Colonic mucosa (tissue), 4 donors: Measurements from ENCODE around the gene KCTD6. TPM values are rescaled to one million over a fixed set of nuclear protein-coding genes. Genes with fewer than 3 reads are reported as not detected.
A peak's percentile ranks its signal among the peaks of the same experiment; 100 is the strongest.

ENCODE experiments used
- DNase-seq: peaks from one replicate; pipeline ENCODE4 v3.0.0-alpha.2; 2020
- H3K27ac ChIP-seq: fragments of 200-600 bp; one replicate; pipeline ENCODE4 v1.8.0; 2021
- H3K27me3 ChIP-seq: fragments of 200-600 bp; one replicate; pipeline ENCODE4 v1.8.0; 2021
- H3K36me3 ChIP-seq: fragments of 200-600 bp; one replicate; pipeline ENCODE4 v1.8.0; 2021
- H3K4me1 ChIP-seq: fragments of 200-600 bp; one replicate; pipeline ENCODE4 v1.8.0; 2021; ENCODE audit warnings: mild to moderate bottlenecking
- H3K4me3 ChIP-seq: fragments of 200-600 bp; one replicate; pipeline ENCODE4 v1.8.0; 2021
- H3K9ac ChIP-seq, 2 donors: one replicate each; pipeline ENCODE4 v1.7.0; 2013; ENCODE audit warnings: control low read depth in 2 of 2, low read depth in 2 of 2, low read length in 2 of 2
- H3K9me3 ChIP-seq: fragments of 200-600 bp; one replicate; pipeline ENCODE4 v1.8.0; 2021
- intact Hi-C: fragments of 100-400 bp; cut with DNase I; formaldehyde crosslinking; loops from one replicate; pipeline ENCODE4 v1.14.1; 2022
- total RNA-seq, 2 donors: library from RNA; stranded (reverse); fragmentation: NEBNext Ultra II Directional in 1 of 2; extraction: Animal tissue kit (Norgen Biotek cat#: 25700) in 1 of 2; gene quantifications; one replicate each; pipeline ENCODE4 v1.2.1, GENCODE V29; 2021
- TF ChIP-seq, protein P1 (sequence below): fragments of 200-600 bp; IDR thresholded peaks from one replicate; pipeline ENCODE4 v1.8.0; 2022; ENCODE audit warnings: antibody characterized with exemption, mild to moderate bottlenecking
- donor health status: healthy.
- donor health status: DM: no; HTN: no; CAD: no.
- donor health status: DM: no; HTN: no; CAD: no.

Gene KCTD6
- total RNA-seq, 2 donors from 2014 or later: 8.1 to 10.2 TPM

DNA sequence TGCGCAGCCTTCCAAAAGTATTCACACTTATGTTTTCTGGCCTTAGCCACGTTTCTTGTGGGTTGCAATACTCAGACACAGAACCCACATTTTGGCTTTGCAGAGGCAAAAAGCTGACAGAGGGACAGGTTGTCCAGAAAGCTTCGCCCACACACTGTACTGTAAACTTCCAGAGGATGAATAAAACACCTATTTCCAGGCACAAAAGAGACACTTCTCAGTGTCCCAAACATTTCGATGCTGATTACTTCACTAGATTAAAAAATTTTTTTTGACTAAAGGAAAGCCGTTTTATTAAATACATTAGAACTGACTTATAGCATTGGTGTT lies 28.0 kb upstream of the KCTD6 start:
- H3K9ac ChIP-seq: no peak overlapping the region
- DNase-seq: no peak
- no peak overlapping the region for H3K27ac ChIP-seq
- no peaks in the 10 kb centered on the region for H3K27me3 ChIP-seq
- H3K4me1 ChIP-seq: no peaks in the 10 kb centered on the region
- TF ChIP-seq, protein P1, sequence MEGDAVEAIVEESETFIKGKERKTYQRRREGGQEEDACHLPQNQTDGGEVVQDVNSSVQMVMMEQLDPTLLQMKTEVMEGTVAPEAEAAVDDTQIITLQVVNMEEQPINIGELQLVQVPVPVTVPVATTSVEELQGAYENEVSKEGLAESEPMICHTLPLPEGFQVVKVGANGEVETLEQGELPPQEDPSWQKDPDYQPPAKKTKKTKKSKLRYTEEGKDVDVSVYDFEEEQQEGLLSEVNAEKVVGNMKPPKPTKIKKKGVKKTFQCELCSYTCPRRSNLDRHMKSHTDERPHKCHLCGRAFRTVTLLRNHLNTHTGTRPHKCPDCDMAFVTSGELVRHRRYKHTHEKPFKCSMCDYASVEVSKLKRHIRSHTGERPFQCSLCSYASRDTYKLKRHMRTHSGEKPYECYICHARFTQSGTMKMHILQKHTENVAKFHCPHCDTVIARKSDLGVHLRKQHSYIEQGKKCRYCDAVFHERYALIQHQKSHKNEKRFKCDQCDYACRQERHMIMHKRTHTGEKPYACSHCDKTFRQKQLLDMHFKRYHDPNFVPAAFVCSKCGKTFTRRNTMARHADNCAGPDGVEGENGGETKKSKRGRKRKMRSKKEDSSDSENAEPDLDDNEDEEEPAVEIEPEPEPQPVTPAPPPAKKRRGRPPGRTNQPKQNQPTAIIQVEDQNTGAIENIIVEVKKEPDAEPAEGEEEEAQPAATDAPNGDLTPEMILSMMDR: peak; percentile 7
- H3K9me3 ChIP-seq: no peaks in the 10 kb centered on the region
- H3K36me3 ChIP-seq: no peaks in the 10 kb centered on the region
- peak overlapping the region; percentile 1 for H3K4me3 ChIP-seq
- intact Hi-C loops: loop anchor here (5.0 kb wide), 1 partner anchor 68 kb away; no protein-coding TSS in a partner anchor

DNA sequence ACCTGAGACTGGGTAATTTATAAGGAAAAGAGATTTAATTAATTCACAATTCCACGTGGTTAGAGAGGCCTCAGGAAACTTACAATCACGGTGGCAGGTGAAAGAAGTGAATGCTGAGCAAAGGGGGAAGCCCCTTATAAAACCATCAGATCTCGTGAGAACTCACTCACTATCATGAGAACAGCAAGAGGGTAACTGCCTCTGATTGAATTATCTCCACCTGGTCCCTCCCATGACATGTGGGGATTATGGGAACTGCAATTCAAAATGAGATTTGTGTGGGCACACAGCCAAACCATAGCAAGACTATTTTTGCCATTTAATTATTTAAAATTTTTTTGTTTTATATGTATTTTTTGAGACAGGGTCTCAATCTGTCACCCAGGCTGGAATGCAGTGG lies 27.0 kb upstream of the KCTD6 start:
- no peak for DNase-seq
- Histone ChIP-seq H3K4me3 (no peak overlapping the region), H3K27ac (no peak overlapping the region), H3K36me3 (no peaks in the 10 kb centered on the region), H3K9ac (no peak overlapping the region), H3K27me3 (no peaks in the 10 kb centered on the region), H3K4me1 (no peaks in the 10 kb centered on the region), H3K9me3 (no peaks in the 10 kb centered on the region)
- intact Hi-C loops: loop anchor here (5.0 kb wide), 1 partner anchor 67 kb away; no protein-coding TSS in a partner anchor
- TF ChIP-seq, protein P1: no peak

DNA sequence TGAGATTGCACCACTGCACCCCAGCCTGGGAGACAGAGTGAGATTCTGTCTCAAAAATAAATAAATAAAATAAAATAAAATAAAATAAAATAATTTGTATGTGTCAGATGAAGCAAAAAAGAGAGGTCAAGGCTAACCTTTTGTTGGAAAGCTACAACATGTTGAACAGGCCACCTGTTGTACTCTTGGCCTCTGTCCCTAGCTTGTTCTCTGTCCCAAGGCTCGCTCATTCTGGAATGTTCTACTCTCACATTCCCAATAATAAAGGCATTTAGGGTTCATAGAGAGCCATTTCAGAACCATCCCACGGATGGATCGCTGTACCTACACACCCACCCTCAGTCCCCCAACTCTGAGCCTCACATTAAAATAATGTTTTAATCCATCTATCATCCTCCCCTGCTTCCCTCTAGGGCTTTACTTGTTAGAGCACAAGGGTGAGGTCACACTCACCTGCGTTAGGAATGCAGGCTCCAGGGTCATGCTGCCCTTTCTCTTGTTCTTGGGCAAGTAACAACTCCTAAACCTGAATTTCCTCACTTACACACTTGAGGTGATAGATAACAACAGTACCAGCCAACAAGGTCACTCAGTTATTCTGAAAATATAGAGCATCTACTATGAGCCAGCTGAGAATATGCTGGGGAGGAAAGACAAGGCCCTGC lies 24.9 kb upstream of the KCTD6 start:
- Histone ChIP-seq H3K36me3 (no peaks in the 10 kb centered on the region), H3K9ac (no peak overlapping the region), H3K4me3 (no peak overlapping the region), H3K4me1 (peaks cover 6% of the 10 kb centered on the region), H3K27me3 (no peaks in the 10 kb centered on the region), H3K27ac (no peak overlapping the region), H3K9me3 (no peaks in the 10 kb centered on the region)
- TF ChIP-seq, protein P1: no peak
- no peak for DNase-seq
- intact Hi-C loops: no loop called here

DNA sequence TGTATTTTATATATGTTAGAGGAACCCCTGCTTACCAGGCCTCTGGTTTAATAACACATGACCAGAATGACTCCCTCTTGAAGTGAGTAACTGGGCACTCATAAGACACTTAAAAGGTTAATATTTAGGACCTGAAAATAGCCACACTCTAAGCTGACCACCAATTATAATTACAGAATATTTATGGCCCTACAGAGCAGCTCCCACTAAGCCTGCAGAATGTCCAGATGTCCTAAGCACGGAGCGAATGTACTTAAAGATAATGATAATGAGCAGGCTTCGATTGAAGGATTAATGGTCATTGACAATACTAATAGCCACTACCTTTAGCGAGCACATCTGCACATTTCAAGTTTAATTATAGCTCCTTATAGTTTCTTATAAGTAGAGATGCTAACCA lies 22.8 kb upstream of the KCTD6 start:
- no peak overlapping the region for H3K27ac ChIP-seq
- H3K4me3 ChIP-seq: no peak overlapping the region
- TF ChIP-seq, protein P1: no peak
- intact Hi-C loops: no loop called here
- H3K9me3 ChIP-seq: no peaks in the 10 kb centered on the region
- no peak for DNase-seq
- H3K9ac ChIP-seq: no peak overlapping the region
- H3K36me3 ChIP-seq: no peaks in the 10 kb centered on the region
- no peaks in the 10 kb centered on the region for H3K27me3 ChIP-seq
- H3K4me1 ChIP-seq: peaks cover 6% of the 10 kb centered on the region

DNA sequence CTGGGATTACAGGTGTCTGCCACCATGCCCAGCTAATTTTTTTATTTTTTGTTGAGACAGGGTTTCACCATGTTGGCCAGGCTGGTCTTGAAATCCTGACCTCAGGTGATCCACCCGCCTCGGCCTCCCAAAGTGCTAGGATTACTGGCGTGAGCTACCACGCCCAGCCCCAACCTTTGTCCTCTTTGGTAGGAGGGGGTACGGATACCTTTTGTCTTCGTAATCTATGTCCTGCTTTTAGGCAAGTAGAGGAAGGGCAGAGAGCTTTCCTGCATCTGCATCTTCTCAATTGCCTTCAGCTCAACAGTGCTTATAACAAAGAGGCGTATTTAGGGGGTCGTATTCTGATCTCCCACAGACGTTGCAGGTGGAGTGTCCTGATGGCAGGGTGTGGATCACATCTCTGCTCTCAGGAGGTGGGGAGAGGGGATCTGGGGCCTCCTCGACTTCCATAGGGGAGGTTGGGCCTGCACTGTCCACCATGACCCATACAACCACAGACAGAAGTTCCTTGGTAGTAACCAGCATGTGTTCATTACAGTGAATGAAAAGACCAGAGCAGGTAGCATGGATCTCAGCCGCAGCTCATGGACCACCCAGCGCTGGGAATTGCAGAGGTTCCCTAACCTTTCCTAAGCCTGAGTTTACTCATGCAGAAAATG lies 21.4 kb upstream of the KCTD6 start:
- Histone ChIP-seq H3K4me1 (peaks cover 6% of the 10 kb centered on the region), H3K27ac (peak overlapping the region; percentile 72), H3K36me3 (no peaks in the 10 kb centered on the region), H3K9me3 (no peaks in the 10 kb centered on the region), H3K9ac (peak overlapping the region in 1 of 2 donors; percentile 15), H3K27me3 (no peaks in the 10 kb centered on the region), H3K4me3 (no peak overlapping the region)
- intact Hi-C loops: no loop called here
- DNase-seq: peak; percentile 54
- TF ChIP-seq, protein P1: no peak
